Measurements from ENCODE around the gene RNPEPL1.
A peak's percentile ranks its signal among the peaks of the same experiment; 100 is the strongest.

Gene RNPEPL1

DNA sequence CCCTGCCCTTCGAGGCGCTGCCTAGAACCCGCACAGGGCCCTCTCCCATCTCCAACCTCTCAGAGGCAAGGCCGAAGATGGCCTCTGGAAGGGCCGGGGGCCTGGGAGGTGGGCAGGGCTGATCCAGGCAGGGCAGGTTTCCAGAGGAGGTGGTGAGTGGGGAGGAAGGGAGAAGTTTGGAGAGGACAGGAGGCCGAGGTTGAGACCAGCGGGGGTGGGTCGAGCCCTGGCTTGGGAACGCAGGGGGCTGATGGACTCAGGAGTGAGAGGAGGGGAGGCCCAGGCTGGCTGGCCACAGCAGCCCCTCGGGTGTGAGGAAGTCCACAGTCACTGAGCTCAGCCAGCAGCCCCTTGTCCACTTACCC, 28.8 kb downstream of the RNPEPL1 start:
- H3K36me3 Mint-ChIP-seq (ENCODE audit: low read depth) = peaks cover 6% of the 10 kb centered on the region
- H3K27me3 Mint-ChIP-seq (ENCODE audit: low read depth, poor library complexity) = no peaks in the 10 kb centered on the region
- DNase-seq = no peak
- no peak overlapping the region for H3K4me3 Mint-ChIP-seq
- no peaks in the 10 kb centered on the region for H3K4me1 Mint-ChIP-seq
- no peak overlapping the region for H3K27ac Mint-ChIP-seq
- H3K9me3 Mint-ChIP-seq = no peaks in the 10 kb centered on the region
- TF ChIP-seq CTCF (IDR thresholded peaks at IDR 0.05) = no peak

DNA sequence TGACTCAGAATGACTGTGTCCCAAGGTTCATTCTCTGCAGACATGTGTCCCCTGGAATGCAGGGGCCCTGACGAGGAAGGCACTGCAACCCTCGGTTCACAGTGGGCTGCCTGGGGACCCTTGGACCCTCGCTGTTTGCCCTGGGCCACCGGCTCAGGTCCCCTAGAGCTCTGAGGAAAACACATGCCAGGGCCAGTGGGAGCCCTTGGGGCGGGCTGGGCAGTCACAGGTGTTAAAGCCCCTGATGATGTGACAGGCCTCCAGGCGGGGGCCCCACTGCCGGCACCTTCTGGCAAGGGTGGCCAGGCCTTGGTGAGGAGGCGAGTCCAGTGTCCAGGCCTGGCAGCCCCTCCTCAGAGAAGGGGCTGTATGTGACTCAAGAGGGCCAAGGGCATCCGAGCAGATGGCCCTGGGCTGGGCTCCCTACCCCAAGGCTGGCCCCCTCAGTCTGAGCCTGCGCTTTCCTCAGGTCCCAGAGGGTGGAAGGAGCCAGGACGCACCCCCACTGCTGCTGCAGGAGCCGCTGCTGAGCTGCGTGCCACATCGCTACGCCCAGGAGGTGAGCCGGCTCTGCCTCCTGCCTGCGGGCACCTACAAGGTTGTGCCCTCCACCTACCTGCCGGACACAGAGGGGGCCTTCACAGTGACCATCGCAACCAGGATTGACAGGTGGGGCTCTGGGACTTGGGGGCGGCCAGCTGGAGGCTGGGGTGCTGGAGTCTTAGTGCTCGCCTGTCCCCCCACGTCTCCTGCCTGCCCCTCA, 29.3 kb downstream of the RNPEPL1 start:
- H3K27me3 Mint-ChIP-seq (ENCODE audit: low read depth, poor library complexity) = no peaks in the 10 kb centered on the region
- no peaks in the 10 kb centered on the region for H3K9me3 Mint-ChIP-seq
- H3K4me3 Mint-ChIP-seq = no peak overlapping the region
- peaks cover 6% of the 10 kb centered on the region for H3K36me3 Mint-ChIP-seq (ENCODE audit: low read depth)
- no peak for DNase-seq
- no peaks in the 10 kb centered on the region for H3K4me1 Mint-ChIP-seq
- no peak for TF ChIP-seq CTCF (IDR thresholded peaks at IDR 0.05)
- H3K27ac Mint-ChIP-seq = no peak overlapping the region

- no peak for DNase-seq
- TF ChIP-seq CTCF (IDR thresholded peaks at IDR 0.05) = no peak
- Mint-ChIP-seq H3K4me3 (no peak overlapping the region), H3K9me3 (no peaks in the 10 kb centered on the region), H3K27me3 (ENCODE audit: low read depth, poor library complexity) (no peaks in the 10 kb centered on the region), H3K36me3 (ENCODE audit: low read depth) (peaks cover 6% of the 10 kb centered on the region), H3K4me1 (no peaks in the 10 kb centered on the region), H3K27ac (no peak overlapping the region)
Measured at GRCh38 chr2:240598311-240598911, 30.1 kb downstream of the RNPEPL1 start.

DNA sequence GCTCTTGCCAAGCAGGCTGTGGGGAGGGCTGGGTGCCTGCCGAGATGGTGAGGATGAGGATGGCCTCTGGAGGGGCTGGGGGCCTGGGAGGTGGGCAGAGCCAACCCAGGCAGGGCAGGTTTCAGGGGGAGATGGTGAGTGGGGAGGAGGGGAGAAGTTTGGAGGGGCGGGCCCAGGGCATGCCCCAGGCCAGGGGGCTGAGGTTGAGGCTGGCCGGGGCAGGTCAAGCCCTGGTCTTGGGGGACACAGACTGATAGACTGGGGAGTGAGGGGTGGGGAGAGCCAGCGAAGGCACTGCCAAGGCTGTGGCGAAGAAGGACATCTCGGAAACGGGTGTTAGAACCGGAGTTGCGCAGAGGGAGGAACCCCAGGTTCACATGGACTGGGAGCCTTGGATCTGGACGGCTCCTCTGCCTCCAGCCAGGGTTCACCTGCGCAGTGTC, 30.9 kb downstream of the RNPEPL1 start:
- Mint-ChIP-seq H3K9me3 (no peaks in the 10 kb centered on the region), H3K27me3 (ENCODE audit: low read depth, poor library complexity) (no peaks in the 10 kb centered on the region), H3K27ac (peak overlapping the region; percentile 77), H3K4me1 (peaks cover 1% of the 10 kb centered on the region), H3K36me3 (ENCODE audit: low read depth) (peaks cover 6% of the 10 kb centered on the region), H3K4me3 (no peak overlapping the region)
- TF ChIP-seq CTCF (IDR thresholded peaks at IDR 0.05) = no peak
- no peak for DNase-seq

DNA sequence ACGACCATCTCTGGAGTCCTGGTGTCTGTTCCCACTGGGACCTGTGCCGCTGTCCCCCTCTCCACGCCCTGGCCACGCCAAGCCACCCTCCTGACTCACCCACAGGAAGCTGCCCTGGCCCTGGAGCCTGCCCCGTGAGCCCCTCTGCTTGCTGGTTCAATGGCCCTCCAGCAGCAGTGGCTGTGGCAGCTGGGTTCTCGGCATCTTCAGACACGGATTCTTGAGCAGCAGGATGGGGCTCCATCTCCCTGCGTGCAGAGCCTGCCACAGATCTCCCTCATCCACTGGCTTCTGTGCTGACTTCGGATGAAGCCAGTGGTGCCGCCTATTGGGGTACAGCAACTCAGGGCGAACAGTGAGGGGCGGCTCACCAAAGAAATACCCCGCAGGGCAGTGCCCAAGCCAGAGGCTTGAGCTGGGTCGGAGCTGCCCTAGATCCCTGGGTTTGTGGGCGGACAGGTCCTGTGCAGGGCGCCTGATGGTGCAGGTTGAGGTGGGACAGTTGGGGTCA, 32.2 kb downstream of the RNPEPL1 start:
- TF ChIP-seq CTCF (IDR thresholded peaks at IDR 0.05) = no peak
- no peak overlapping the region for H3K27ac Mint-ChIP-seq
- DNase-seq = no peak
- no peak overlapping the region for H3K4me3 Mint-ChIP-seq
- peaks cover 8% of the 10 kb centered on the region for H3K4me1 Mint-ChIP-seq
- peaks cover 6% of the 10 kb centered on the region for H3K36me3 Mint-ChIP-seq (ENCODE audit: low read depth)
- no peaks in the 10 kb centered on the region for H3K27me3 Mint-ChIP-seq (ENCODE audit: low read depth, poor library complexity)
- no peaks in the 10 kb centered on the region for H3K9me3 Mint-ChIP-seq

Measured in nephron progenitor cell (in vitro differentiated cells).